ENCODE results near the gene FAM181A.

DNA sequence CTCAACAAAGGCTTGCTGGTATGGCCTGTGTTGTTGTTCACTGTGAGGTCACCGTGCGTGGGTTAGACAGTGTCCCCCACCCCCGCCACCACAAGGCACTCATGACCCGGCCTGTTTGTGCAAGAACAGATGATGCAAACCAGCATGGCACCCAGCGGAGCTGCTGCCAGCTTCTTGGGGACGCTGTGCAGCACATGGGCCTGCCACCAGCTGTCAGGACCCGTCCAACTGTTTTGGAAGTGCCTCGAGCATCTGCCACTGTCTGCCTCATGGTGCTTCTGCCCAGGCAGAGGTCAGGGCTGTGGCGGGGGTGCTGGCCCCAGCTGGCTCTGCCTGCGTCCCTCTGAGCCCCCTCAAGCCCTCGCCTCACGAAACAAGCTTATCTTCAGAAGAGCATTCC, 47.7 kb downstream of the FAM181A start:
- TF ChIP-seq, protein P1, sequence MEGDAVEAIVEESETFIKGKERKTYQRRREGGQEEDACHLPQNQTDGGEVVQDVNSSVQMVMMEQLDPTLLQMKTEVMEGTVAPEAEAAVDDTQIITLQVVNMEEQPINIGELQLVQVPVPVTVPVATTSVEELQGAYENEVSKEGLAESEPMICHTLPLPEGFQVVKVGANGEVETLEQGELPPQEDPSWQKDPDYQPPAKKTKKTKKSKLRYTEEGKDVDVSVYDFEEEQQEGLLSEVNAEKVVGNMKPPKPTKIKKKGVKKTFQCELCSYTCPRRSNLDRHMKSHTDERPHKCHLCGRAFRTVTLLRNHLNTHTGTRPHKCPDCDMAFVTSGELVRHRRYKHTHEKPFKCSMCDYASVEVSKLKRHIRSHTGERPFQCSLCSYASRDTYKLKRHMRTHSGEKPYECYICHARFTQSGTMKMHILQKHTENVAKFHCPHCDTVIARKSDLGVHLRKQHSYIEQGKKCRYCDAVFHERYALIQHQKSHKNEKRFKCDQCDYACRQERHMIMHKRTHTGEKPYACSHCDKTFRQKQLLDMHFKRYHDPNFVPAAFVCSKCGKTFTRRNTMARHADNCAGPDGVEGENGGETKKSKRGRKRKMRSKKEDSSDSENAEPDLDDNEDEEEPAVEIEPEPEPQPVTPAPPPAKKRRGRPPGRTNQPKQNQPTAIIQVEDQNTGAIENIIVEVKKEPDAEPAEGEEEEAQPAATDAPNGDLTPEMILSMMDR (IDR thresholded peaks at IDR 0.05 in 2 of 3, conservative IDR thresholded peaks at IDR 0.05 in 1 of 3; ENCODE audit: control insufficient read depth in 2 of 3, extremely low read depth in 1 of 3, insufficient read depth in 1 of 3, low read depth in 3 of 3, low read length in 3 of 3) = no peak
- TF ChIP-seq CHD1 (IDR thresholded peaks at IDR 0.05; ENCODE audit: low read depth, low read length) = no peak
- no peak for TF ChIP-seq E2F4 (IDR thresholded peaks at IDR 0.05; ENCODE audit: low read depth, low read length)
- TF ChIP-seq SMAD1 (IDR thresholded peaks at IDR 0.05; ENCODE audit: low read depth, partially characterized antibody) = no peak
- TF ChIP-seq POLR2A (IDR thresholded peaks at IDR 0.05; ENCODE audit: low read depth, low read length) = no peak
- no peak for TF ChIP-seq JUNB (IDR thresholded peaks at IDR 0.05)
- TF ChIP-seq REST (IDR thresholded peaks at IDR 0.05; ENCODE audit: low read depth, low read length) = no peak
- TF ChIP-seq TAF1 (IDR thresholded peaks at IDR 0.05; ENCODE audit: borderline replicate concordance, low read depth, low read length) = no peak
- TF ChIP-seq ZNF384 (IDR thresholded peaks at IDR 0.05; ENCODE audit: borderline replicate concordance, low read depth, low read length) = no peak
